ENCODE results near the gene SLC7A1. TPM values are rescaled to one million over a fixed set of nuclear protein-coding genes. Genes with fewer than 3 reads are reported as not detected.

The SLC7A1 gene
- total and polyA plus RNA-seq, 4 experiments from 2014 or later = 2.8 to 42.6 (median 22.8) TPM

DNA sequence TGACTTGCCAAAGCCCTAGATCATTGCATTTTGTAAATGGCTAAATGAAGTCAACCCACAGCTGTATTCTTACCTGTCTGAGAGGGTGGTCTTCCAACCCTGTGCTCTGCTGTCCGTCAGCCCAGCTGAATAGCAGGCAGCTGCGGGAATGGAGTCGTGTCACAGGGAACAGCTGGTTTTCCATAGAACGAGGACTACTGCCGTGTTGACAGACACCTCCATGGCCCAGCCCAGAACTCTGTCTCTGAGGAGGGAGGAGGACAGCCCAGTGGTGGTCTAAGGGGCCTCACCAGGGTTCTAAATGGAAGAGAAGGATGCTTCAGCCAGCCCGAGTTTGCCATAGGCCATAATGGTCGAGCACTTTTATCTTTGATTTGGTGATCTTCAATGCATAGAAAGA lies 110.7 kb downstream of the SLC7A1 start:
- no peak for DNase-seq
- intact Hi-C loops (cut with micrococcal nuclease) = no loop called here
- Mint-ChIP-seq H3K4me1 (no peaks in the 10 kb centered on the region), H3K36me3 (no peaks in the 10 kb centered on the region), H3K4me3 (no peak overlapping the region), H3K27me3 (peaks cover 13% of the 10 kb centered on the region in 2 donors), H3K9me3 (no peaks in the 10 kb centered on the region), H3K27ac (no peak overlapping the region)
- H3K27me3 ChIP-seq (ENCODE audit: insufficient read depth, low read length) = no peaks in the 10 kb centered on the region
- CTCF ChIA-PET (ENCODE audit: partially characterized antibody) = interaction anchor here (3.0 kb wide), 1 partner anchor 24 kb away, joined by 8 read pairs; no protein-coding TSS in a partner anchor
- H3K27ac ChIP-seq (ENCODE audit: low read depth, low read length) = no peak overlapping the region
- H3K4me1 ChIP-seq (ENCODE audit: insufficient read depth, low read length) = no peaks in the 10 kb centered on the region
- H3K36me3 ChIP-seq (ENCODE audit: insufficient read depth, low read length) = no peaks in the 10 kb centered on the region
- no peak overlapping the region for H3K4me3 ChIP-seq (ENCODE audit: low read length in 2 of 2)
- POLR2A ChIA-PET (ENCODE audit: partially characterized antibody) = no interaction called here
- no peaks in the 10 kb centered on the region for H3K9me3 ChIP-seq (ENCODE audit: control insufficient read depth in 1 of 2, low read length in 2 of 2)

DNA sequence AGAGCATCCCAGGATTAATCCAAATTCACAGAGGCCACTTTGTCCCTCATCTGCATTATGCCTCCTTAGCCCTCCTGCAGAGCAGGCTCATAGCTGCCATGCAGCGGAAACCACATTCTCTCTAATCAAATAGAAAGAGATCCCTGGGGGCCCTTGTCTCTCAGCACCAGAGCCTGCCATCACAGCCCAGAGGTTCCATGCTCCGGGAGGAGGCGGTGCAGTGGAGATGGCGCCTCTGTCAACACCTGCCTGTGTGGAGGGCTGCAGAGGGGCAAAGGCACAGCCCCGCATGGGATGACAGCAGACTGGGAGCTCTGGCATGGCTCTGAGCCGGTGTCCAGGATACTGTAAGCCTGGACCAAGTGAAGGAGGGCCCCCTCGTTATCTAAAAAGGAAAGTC lies 111.3 kb downstream of the SLC7A1 start:
- DNase-seq = no peak
- no peaks in the 10 kb centered on the region for H3K36me3 Mint-ChIP-seq
- no peaks in the 10 kb centered on the region for H3K9me3 ChIP-seq (ENCODE audit: control insufficient read depth in 1 of 2, low read length in 2 of 2)
- no peak overlapping the region for H3K27ac Mint-ChIP-seq
- H3K4me3 Mint-ChIP-seq = no peak overlapping the region
- POLR2A ChIA-PET (ENCODE audit: partially characterized antibody) = no interaction called here
- peaks cover 12 to 13% of the 10 kb centered on the region in 2 donors for H3K27me3 Mint-ChIP-seq
- H3K4me3 ChIP-seq (ENCODE audit: low read length in 2 of 2) = no peak overlapping the region
- H3K4me1 Mint-ChIP-seq = no peaks in the 10 kb centered on the region
- no peaks in the 10 kb centered on the region for H3K36me3 ChIP-seq (ENCODE audit: insufficient read depth, low read length)
- H3K9me3 Mint-ChIP-seq = no peaks in the 10 kb centered on the region
- no peak overlapping the region for H3K27ac ChIP-seq (ENCODE audit: low read depth, low read length)
- CTCF ChIA-PET (ENCODE audit: partially characterized antibody) = interaction anchor here (3.0 kb wide), 1 partner anchor 24 kb away, joined by 8 read pairs; no protein-coding TSS in a partner anchor
- no peaks in the 10 kb centered on the region for H3K4me1 ChIP-seq (ENCODE audit: insufficient read depth, low read length)
- intact Hi-C loops (cut with micrococcal nuclease) = no loop called here
- no peaks in the 10 kb centered on the region for H3K27me3 ChIP-seq (ENCODE audit: insufficient read depth, low read length)

DNA sequence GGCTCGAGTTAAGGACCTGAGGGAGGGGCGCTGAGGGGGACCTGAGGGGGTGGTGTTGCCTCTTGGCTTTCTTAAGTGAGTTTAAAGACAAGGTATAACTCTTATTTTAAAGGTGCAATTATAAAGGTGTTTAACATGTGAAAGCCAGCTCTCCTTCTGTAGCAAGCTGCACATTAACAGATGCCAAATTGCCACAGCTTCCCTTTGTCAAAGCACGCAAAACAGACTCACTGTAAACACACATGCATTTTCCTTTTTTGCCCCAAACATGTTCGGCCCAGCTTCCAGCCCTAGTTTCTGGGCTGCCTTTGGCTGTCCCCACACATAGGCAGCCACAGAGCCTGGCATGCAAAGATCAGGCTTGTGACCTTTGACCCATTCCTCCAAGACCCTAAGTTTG lies 111.9 kb downstream of the SLC7A1 start:
- CTCF ChIA-PET (ENCODE audit: partially characterized antibody) = interaction anchor here (1.8 to 3.0 kb wide), 2 partner anchors 11 to 25 kb away, joined by 5 to 8 read pairs; no protein-coding TSS in a partner anchor
- Mint-ChIP-seq H3K27ac (no peak overlapping the region), H3K4me3 (no peak overlapping the region), H3K36me3 (no peaks in the 10 kb centered on the region), H3K27me3 (peaks cover 12% of the 10 kb centered on the region in 2 donors), H3K9me3 (no peaks in the 10 kb centered on the region), H3K4me1 (no peaks in the 10 kb centered on the region)
- H3K27me3 ChIP-seq (ENCODE audit: insufficient read depth, low read length) = no peaks in the 10 kb centered on the region
- no peaks in the 10 kb centered on the region for H3K9me3 ChIP-seq (ENCODE audit: control insufficient read depth in 1 of 2, low read length in 2 of 2)
- intact Hi-C loops (cut with micrococcal nuclease) = no loop called here
- no peak for DNase-seq
- H3K4me3 ChIP-seq (ENCODE audit: low read length in 2 of 2) = no peak overlapping the region
- POLR2A ChIA-PET (ENCODE audit: partially characterized antibody) = no interaction called here
- no peak overlapping the region for H3K27ac ChIP-seq (ENCODE audit: low read depth, low read length)
- H3K4me1 ChIP-seq (ENCODE audit: insufficient read depth, low read length) = no peaks in the 10 kb centered on the region
- H3K36me3 ChIP-seq (ENCODE audit: insufficient read depth, low read length) = no peaks in the 10 kb centered on the region

DNA sequence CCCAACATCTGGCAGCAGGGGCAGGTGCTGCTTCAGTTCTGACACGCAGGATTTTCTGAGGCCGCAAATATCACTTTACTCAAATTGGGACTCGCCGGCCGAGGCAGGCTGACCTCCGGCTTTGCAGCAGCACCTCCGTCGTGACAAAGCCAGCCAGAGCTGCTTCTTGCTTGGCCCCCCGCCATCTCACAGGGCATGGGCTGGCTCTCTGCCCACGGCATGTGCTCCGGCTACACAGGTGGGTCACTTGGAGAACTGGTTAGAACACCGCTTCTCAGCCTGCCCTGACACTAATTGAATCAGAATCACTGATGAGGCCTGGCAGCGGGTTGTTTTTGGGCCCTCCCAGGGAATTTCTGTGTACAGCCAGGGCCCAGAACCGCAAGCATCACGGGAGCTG lies 112.3 kb downstream of the SLC7A1 start:
- Histone ChIP-seq H3K36me3 (ENCODE audit: insufficient read depth, low read length) (no peaks in the 10 kb centered on the region), H3K4me1 (ENCODE audit: insufficient read depth, low read length) (no peaks in the 10 kb centered on the region), H3K9me3 (ENCODE audit: control insufficient read depth in 1 of 2, low read length in 2 of 2) (no peaks in the 10 kb centered on the region), H3K4me3 (ENCODE audit: low read length in 2 of 2) (no peak overlapping the region), H3K27ac (ENCODE audit: low read depth, low read length) (no peak overlapping the region), H3K27me3 (ENCODE audit: insufficient read depth, low read length) (no peaks in the 10 kb centered on the region)
- CTCF ChIA-PET (ENCODE audit: partially characterized antibody) = interaction anchor here (1.8 kb wide), 1 partner anchor 10 kb away, joined by 5 read pairs; no protein-coding TSS in a partner anchor
- Mint-ChIP-seq H3K36me3 (no peaks in the 10 kb centered on the region), H3K27me3 (peaks cover 10 to 16% of the 10 kb centered on the region in 2 donors), H3K4me1 (no peaks in the 10 kb centered on the region), H3K27ac (no peak overlapping the region), H3K4me3 (no peak overlapping the region), H3K9me3 (no peaks in the 10 kb centered on the region)
- intact Hi-C loops (cut with micrococcal nuclease) = no loop called here
- no peak for DNase-seq
- POLR2A ChIA-PET (ENCODE audit: partially characterized antibody) = no interaction called here

DNA sequence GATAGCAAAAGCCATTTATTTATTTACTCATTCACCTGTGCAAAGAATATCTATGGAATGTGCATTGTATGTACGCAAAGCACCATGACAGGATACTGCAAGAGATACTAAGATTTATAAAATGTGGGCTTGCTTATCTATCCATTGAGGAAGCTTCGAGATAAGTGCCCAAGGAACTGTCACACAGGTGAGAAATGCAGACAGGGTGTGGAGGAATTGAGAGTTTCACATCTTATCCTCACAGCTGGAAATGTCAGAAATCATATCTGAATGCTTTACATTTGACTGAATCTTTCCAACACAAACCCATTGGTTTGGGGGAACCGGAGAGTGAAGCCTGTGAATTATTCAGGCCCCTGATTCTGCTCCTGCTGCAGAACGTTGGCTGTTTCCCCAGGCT lies 113.0 kb downstream of the SLC7A1 start:
- intact Hi-C loops (cut with micrococcal nuclease) = no loop called here
- Mint-ChIP-seq H3K27me3 (peaks cover 10 to 14% of the 10 kb centered on the region in 2 donors), H3K9me3 (no peaks in the 10 kb centered on the region), H3K27ac (no peak overlapping the region), H3K4me1 (no peaks in the 10 kb centered on the region), H3K4me3 (no peak overlapping the region), H3K36me3 (no peaks in the 10 kb centered on the region)
- no peak for DNase-seq
- POLR2A ChIA-PET (ENCODE audit: partially characterized antibody) = no interaction called here
- Histone ChIP-seq H3K4me1 (ENCODE audit: insufficient read depth, low read length) (no peaks in the 10 kb centered on the region), H3K36me3 (ENCODE audit: insufficient read depth, low read length) (no peaks in the 10 kb centered on the region), H3K4me3 (ENCODE audit: low read length in 2 of 2) (no peak overlapping the region), H3K27ac (ENCODE audit: low read depth, low read length) (no peak overlapping the region), H3K9me3 (ENCODE audit: control insufficient read depth in 1 of 2, low read length in 2 of 2) (no peaks in the 10 kb centered on the region), H3K27me3 (ENCODE audit: insufficient read depth, low read length) (no peaks in the 10 kb centered on the region)
- CTCF ChIA-PET (ENCODE audit: partially characterized antibody) = interaction anchor here (1.8 kb wide), 1 partner anchor 10 kb away, joined by 5 read pairs; no protein-coding TSS in a partner anchor

DNA sequence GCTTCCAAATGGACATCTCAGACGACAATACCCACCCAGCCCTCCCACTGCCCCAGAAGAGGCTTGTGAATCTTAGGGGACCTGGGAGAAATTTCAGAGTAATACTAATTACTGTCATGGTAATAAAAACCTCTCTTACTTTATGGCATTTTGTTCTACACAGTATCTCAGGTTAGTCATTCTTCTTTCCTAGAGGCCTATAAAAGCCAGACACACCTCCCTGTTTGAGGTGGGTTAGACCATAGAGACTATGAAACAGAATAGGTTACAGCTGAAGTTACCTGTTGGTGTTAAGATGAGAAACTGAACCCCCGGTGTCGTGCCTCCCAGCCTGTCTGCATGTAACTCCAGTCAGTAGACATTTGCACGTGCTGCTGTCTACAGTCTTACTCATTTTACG lies 113.9 kb downstream of the SLC7A1 start:
- H3K4me3 ChIP-seq (ENCODE audit: low read length in 2 of 2) = no peak overlapping the region
- H3K36me3 Mint-ChIP-seq = no peaks in the 10 kb centered on the region
- POLR2A ChIA-PET (ENCODE audit: partially characterized antibody) = no interaction called here
- H3K4me3 Mint-ChIP-seq = no peak overlapping the region
- CTCF ChIA-PET (ENCODE audit: partially characterized antibody) = no interaction called here
- no peaks in the 10 kb centered on the region for H3K4me1 ChIP-seq (ENCODE audit: insufficient read depth, low read length)
- no peaks in the 10 kb centered on the region for H3K9me3 ChIP-seq (ENCODE audit: control insufficient read depth in 1 of 2, low read length in 2 of 2)
- no peaks in the 10 kb centered on the region for H3K9me3 Mint-ChIP-seq
- no peaks in the 10 kb centered on the region for H3K27me3 ChIP-seq (ENCODE audit: insufficient read depth, low read length)
- no peak overlapping the region for H3K27ac ChIP-seq (ENCODE audit: low read depth, low read length)
- no peak overlapping the region for H3K27ac Mint-ChIP-seq
- intact Hi-C loops (cut with micrococcal nuclease) = no loop called here
- no peak for DNase-seq
- H3K27me3 Mint-ChIP-seq = peaks cover 10 to 15% of the 10 kb centered on the region in 2 donors
- H3K36me3 ChIP-seq (ENCODE audit: insufficient read depth, low read length) = no peaks in the 10 kb centered on the region
- H3K4me1 Mint-ChIP-seq = no peaks in the 10 kb centered on the region

DNA sequence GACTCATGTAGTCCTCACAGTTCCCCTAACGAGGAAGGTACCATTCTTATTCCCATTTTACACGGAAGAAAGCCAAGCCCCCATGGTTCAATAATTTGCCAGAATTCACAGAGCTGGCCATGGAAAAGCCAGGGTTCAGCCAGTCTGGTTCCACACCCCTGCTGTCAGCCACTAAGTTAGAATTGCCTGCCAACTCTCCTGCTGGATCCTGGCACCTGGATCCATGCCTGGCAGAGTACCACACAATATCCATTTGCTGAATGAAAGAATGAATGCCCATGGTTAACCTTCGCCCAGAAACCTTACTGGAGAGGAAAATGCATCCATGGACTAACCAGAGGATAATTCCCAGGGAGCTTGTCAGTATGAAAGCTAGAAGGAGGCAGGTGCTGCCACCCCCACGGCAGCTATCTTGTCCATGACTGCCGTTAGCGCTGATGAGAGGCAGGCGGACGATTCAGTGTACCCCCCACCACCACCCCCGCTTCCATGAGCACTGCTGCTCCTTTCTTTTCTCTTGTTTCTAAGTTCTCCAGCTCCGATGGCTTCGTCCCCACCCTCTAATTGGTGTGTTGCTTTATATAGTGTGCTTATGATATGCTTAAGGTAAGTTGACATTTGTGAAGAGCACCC lies 114.5 kb downstream of the SLC7A1 start:
- CTCF ChIA-PET (ENCODE audit: partially characterized antibody) = interaction anchor here (1.2 to 1.3 kb wide), 2 partner anchors 9 to 27 kb away, joined by 3 read pairs; no protein-coding TSS in a partner anchor
- H3K4me3 Mint-ChIP-seq = no peak overlapping the region
- no peaks in the 10 kb centered on the region for H3K9me3 ChIP-seq (ENCODE audit: control insufficient read depth in 1 of 2, low read length in 2 of 2)
- no peak overlapping the region for H3K4me3 ChIP-seq (ENCODE audit: low read length in 2 of 2)
- no peaks in the 10 kb centered on the region for H3K4me1 Mint-ChIP-seq
- no peak overlapping the region for H3K27ac ChIP-seq (ENCODE audit: low read depth, low read length)
- H3K36me3 ChIP-seq (ENCODE audit: insufficient read depth, low read length) = no peaks in the 10 kb centered on the region
- peaks cover 10 to 15% of the 10 kb centered on the region in 2 donors for H3K27me3 Mint-ChIP-seq
- no peaks in the 10 kb centered on the region for H3K9me3 Mint-ChIP-seq
- DNase-seq = no peak
- POLR2A ChIA-PET (ENCODE audit: partially characterized antibody) = no interaction called here
- no peaks in the 10 kb centered on the region for H3K36me3 Mint-ChIP-seq
- intact Hi-C loops (cut with micrococcal nuclease) = no loop called here
- no peaks in the 10 kb centered on the region for H3K27me3 ChIP-seq (ENCODE audit: insufficient read depth, low read length)
- no peaks in the 10 kb centered on the region for H3K4me1 ChIP-seq (ENCODE audit: insufficient read depth, low read length)
- no peak overlapping the region for H3K27ac Mint-ChIP-seq
